GM19025 (cell line): ENCODE results near the gene FUS.
"Not testable (repeated sequence)": the region's sequence is repeated elsewhere in the genome, so short reads cannot be mapped to it uniquely, and the experiment has no call there.

Experiments used
- ATAC-seq: cut with Tn5 transposase; IDR thresholded peaks from one replicate; pipeline ENCODE4 v1.9.1; 2021; ENCODE audit warnings: mild to moderate bottlenecking, low read depth, moderate library complexity; ENCODE audit not compliant: unreplicated experiment

The FUS gene

DNA sequence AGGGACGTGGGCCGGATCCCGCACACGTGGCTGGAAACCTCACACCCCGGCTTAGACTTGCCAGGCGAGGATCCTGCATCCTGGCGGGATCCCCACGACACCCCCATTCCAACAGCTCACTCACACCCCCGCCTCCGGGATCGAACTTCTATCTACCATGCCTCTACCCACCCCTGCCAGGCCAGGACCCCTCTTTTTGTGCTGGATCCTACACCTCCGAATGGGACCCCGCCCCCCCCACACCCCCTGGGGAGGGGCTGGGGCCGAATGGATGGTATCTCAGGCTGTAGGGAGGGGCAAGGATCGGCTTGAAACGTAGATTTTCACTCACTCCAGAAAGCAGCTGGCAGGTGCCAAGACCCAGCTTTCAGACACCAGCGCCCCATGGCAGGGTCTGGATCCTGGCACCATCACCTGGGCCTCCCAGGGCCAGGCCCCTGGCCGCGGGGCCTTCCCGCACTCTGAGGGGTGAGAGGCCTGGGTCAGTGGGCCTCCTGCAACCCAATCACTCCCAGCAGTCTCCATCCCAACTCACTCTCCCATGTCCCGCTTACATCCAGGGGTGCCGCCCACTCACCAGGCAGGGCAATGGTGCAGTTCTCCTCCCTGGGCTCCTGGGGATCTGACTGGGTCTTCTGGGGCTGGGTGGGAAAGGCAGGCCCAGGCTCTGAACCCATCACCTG lies 36.8 kb upstream of the FUS start:
- no peak for ATAC-seq

DNA sequence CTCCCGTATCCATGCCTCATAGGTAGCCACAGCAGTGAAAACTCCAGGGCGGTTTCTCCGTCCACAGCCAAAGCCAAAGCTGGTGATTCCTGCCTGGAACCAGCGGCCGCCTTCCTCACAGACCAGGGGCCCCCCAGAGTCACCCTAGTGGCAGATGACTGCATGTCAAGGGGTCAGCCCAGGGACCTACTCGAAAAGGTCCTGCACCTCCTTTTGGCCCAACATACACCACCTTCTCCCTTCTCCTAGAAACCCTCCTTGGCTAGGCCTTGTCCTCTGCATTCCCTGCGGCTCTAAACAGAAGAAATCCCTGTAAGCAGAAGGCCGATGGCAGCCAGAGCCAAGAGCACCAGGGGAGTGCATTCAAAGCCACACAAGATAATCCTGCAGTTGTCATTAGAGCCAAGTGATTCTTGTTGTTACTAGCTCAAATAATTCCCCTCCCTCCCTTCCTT lies 36.2 kb upstream of the FUS start:
- ATAC-seq: no peak

DNA sequence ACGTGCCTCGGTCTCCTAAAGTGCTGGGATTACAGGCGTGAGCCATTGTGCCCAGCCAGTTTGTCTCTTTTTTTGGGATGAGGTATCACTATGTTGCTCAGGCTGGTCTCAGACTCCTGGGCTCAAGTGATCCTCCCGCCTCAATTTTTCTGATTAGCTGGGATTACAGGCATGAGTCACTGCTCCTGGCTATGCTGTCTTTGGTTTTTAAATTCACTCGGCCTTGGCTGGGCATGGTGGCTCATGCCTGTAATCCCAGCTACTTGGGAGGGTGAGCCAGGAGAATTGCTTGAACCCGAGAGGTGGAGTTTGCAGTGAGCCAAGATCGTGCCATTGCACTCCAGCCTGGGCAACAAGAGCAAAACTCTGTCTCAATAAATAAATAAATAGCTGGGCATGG lies 35.5 kb upstream of the FUS start:
- ATAC-seq: not testable (repeated sequence)

DNA sequence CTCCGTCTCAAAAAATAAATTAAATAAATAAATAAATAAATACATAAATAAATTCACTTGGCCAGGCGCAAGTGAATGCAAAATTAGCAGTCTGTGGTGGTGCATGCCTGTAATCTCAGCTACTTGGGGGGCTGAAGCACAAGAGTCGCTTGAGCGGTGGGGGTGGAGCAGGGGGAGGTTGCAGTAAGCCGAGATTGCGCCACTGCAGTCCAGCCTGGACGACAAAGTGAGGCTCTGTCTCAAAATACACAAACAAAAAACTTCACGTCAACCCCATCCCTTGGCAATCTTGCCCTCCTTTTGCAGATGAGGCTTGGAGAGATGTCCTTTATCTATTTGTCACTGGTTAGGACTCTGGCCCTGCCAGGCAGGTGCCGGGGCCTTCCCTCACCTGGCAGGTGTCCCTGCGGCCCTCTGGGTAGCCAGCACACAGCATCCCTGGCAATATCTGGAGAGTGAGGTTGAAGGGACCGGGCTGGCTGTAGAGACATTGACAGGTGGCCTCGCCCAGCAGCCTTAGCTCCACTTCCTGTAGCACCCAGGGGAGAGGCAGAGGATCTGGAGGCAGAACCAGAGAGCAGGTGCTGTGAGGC lies 34.4 kb upstream of the FUS start:
- no peak for ATAC-seq

DNA sequence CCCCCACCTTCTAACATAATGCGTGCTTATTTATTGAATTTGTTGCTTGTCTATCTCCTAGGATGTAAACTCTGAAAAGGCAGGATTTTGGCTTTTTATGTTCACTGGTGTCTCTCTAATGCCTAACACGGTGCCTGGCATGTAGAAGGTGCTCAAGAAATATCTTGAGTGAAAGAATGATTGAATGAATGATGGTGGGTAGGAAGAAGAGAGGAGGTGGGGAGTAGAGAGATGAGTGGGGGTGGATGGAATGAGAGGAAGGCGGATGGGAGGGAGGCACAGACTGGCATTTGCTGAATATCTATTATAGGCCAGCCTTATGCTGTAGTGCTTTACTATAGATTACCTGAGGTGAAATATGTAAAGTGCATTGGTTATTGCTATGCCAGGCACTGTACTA lies 32.4 kb upstream of the FUS start:
- no peak for ATAC-seq

DNA sequence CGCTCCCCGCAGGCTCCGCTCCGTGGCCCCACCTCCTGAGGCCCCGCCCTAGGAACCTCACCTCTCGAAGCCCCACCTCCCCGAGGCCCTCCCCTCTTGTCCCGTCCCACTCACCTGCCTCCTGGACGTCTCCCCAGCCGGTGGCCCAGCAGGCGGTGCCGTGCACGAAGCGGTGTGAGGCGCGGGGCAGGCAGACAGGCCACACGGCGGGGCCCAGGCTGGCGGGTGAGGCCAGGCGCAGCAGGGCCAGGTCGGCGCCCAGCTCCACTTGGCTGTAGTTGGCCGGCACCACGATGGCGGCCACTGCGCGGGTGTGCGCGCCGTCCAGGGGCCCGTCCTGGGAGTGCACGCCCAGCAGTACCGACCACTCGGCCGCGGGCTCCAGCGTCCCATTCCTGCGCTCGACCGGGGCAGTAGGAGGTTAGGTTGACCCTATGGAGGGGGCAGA lies 31.6 kb upstream of the FUS start:
- ATAC-seq: no peak

DNA sequence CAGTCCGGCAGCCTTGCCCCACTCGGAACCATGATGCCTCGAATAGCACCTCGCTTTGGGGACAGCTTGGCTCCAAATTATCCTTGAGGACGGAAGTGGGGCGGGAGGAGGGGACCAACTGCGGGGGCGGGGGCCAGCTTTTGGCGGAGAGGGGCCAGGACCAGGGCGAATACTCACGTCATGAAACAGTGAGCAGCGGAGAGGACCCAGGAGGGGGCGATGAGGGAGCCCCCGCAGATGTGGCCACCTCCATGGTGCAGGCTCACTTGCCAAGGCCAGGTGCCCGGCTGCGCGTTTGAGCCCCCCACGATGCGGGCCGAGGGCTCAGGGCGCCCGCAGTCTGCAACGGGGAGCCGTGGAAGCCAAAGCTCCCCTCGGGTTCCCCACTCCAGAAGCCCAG lies 31.0 kb upstream of the FUS start:
- no peak for ATAC-seq

DNA sequence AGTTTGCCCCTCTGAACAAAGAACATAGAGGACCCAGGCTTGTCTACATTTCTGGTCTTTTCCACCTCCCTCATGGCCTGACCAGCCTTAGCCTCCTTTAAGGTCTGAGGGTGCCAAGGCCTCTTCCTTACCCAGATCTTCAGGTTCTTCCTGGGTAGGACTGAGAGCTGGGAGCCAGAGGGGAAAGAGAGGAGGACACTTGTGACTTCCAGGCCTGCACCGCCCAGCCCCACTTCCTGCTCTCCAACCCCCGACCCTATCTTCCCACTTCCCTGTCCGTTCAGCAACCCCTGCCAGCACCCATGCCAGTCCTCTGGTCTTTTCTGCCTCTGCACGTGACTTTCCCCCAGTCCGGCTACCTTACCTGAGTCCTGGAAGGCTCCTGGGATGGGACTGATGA lies 30.6 kb upstream of the FUS start:
- no peak for ATAC-seq

DNA sequence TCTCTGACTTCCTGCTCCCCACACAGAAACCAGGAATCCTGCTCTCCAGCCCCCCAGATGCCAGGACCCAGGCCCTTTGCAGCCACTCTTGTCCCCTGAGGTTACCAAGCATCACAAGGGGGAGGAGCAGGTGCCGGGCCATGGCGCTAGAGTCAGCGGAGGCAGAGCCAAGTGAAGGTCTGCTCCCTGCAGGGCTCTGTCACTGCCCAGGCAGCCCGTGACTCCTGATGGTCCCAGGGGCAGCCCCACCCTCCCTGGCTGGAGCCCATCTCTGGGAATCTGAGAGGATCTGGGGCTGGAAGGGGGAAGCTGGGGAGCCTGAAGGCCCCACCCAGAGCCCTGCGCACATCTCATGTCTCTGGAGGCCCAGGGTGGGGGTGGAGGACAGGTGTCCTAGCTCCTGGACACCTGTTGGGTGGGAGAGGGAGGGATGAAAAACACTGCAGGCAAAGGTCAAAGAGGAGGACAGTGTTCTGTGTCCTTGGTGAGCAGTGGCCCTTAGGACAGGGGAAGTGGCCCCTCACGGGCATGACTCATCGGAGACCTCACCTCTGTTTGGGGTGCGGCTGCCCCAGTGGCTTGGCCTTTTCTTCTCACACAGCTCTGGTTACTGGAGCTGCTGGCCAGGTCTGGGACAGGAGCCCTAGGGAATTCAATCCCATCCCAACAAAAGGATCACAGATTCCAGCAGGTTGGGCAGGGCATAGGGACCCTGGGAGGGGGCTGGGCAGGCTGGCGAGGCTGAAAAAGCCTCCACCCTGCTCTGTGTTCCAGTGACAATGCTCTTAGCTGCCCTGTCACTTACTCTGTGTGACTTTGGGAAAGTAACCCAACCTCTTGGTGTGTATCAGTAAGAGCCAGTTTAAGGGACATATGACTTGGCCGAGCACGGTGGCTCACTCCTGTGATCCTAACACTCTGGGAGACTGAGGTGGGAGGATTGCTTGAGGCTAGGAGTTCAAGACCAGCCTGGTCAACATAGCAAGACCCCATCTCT lies 29.7 kb upstream of the FUS start, which contains the start of gene PRSS36:
Gene PRSS36, minus strand, starts transcription at position 173 of the 997 bp plus-strand sequence. Its CDS starts 31 bp downstream, at position 142.
- no peak for ATAC-seq

DNA sequence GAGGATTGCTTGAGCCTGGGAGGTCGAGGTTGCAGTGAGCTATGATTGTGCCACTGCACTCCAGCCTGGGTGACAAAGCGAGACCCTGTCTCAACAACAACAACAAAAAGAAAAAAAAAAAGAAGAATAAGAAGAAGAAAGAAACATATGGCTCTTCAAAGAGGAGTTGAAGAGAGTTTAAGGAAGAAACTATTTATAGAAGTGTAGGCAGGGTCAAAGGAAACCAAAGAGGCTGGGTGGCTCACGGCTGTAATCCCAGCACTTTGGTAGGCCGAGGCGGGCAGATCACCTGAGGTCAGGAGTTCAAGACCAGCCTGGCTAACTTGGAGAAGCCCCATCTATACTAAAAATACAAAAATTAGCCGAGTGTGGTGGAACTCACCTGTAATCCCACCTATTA lies 29.0 kb upstream of the FUS start:
- not testable (repeated sequence) for ATAC-seq

DNA sequence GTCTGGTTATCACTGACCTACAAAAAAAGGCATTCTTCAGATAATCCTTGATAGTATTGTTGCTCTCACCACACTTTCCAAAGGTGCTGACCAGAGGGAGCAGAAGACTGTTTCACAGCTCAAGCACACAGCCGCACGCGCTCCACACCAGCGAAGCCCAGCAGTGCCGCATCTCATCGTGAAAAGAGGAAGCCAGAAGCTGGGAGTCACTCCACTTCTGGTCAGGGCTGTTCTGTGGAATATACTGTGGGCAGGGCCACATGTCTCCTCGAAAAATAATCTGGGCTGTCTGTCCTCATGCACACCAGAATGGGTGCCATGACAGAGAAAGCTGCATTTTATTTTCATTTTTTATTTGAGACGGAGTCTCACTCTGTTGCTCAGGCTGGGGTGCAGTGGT lies 22.8 kb upstream of the FUS start:
- ATAC-seq: no peak

DNA sequence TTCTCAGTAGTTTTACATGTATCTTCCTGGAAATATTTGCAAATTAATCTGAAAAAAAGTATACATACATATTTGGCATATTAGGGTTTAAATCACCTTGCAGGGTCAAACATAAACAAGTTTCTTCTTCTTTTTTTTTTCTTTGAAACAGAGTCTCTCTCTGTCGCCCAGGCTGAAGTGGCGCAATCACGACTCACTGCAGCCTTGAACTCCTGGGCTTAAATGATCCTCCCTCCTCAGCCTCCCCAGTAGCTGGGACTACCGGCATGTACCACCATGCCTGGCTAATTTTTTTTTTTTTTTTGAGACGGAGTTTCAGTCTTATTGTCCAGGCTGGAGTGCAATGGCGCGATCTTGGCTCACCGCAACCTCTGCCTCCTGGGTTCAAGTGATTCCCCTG lies 12.6 kb upstream of the FUS start:
- no peak for ATAC-seq

DNA sequence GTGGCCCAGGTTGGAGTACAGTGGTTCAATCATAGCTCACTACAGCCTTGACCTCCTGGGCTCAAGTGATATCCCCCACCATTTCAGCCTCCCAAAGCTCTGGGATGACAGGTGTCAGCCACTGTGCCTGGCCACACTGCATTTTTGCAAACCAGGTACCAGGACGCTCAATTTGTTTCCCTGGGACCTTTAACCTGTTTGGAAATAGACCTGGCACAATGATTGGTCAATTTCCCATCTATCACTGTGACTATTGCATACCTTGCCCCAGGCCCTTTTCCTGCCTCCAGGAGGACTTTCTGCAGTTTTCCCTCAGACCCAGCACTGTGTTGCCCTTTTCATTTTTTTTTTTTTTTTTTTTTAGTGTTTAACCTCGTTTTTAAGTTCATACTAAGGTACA lies 11.1 kb upstream of the FUS start:
- ATAC-seq: no peak

DNA sequence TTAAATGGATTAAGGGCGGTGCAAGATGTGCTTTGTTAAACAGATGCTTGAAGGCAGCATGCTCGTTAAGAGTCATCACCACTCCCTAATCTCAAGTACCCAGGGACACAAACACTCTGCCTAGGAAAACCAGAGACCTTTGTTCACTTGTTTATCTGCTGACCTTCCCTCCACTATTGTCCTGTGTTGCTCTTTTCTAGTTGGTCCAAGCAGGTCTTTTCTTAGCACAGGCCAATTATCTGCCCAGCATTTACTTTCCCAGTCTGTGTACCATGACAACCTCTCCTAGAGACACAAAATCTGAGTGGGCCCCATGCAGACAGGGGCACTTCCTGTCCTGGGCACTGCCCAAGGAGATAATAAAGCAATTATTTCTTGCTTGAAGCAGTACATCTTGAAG lies 9.9 kb upstream of the FUS start:
- not testable (repeated sequence) for ATAC-seq

DNA sequence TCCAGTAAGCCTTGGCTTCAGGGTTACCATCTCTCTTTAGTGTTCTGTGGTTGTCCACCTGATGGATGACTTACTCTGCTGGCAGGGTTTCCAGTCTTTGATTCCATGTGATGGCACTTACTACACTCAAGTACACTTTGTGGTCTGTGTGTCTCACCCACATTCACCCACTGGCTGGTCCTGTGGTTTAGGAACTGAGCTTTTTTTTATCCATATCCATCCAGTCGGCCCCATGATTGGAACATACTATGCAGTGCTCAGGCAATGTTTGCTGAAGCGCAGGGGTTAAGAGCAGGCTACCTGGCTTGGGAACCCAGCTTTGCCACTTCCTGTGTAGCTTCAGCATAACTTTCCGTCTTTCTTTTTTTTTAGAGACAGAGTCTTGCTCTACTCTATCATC lies 2.8 kb upstream of the FUS start:
- ATAC-seq: no peak

DNA sequence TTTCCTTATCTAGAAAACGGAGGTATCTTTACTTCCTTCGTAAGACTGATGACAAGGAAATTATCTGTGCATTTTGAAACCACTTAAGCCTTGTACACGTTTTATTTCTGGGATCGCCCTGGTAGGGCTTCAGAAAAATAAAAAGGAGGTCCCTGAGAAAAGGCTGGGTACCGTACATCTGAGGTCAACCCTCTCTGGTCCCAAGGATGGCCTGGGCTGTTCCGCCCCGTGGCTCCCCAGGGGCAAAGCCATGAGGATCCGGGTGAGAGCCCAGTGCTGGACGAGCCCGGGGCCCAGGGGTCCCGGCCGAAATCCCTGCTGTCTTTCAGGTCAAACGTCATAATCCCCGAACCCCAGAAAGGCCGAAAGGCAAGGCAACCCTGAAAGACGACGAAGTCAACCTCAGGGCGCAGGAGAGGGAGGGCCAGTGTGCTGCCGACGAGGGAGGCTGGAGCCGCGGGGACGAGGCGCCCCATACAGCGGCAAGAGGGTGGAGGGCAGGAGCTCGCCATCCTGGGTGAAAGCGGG lies 656 bp upstream of the FUS start:
- no peak for ATAC-seq

DNA sequence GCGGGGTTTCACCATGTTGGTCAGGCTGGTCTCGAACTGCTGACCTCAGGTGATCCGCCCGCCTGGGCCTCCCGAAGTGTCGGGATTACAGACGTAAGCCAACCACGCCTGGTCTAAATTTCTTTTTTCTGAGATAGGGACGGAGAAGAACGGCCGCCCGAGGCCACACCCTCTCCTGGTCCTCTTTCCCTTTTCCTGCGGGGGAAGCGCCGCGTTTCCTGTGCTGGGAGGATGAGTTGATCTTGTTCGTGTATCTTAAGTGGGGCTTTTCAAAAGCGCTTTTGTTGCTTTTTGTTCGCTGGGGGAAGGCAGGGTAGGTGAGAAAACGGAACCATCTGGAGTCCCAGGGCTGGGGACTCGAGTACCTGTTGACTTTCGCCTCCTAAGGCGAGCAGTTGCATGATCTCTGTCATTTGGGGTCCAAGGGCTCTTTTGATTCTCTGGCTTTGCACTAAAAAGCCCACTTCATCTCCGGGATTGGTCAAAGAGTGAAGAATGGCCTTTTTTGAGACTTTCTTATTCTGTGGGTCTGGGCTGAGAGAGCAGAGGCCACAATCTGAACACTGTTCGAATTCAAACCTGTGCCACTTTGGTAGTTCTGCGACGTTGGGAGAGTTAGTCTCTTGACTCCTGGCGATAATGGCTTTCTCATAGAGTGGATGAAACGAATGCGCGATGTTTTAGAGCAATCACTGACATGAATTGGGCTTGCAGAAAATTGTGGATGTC lies 1.3 kb downstream of the FUS start:
- ATAC-seq: no peak

DNA sequence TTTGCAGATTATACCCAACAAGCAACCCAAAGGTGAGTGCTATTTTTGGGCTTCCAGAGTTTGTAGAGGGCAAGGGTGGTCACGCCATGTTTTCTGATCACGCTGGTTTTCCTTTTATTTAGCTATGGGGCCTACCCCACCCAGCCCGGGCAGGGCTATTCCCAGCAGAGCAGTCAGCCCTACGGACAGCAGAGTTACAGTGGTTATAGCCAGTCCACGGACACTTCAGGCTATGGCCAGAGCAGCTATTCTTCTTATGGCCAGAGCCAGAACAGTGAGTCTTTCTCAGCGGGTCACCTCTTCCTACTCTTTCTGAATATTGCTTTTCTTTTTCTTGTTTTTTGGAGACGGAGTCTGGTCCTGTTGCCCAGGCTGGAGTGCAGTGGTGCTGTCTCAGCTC lies 2.5 kb downstream of the FUS start:
- no peak for ATAC-seq

DNA sequence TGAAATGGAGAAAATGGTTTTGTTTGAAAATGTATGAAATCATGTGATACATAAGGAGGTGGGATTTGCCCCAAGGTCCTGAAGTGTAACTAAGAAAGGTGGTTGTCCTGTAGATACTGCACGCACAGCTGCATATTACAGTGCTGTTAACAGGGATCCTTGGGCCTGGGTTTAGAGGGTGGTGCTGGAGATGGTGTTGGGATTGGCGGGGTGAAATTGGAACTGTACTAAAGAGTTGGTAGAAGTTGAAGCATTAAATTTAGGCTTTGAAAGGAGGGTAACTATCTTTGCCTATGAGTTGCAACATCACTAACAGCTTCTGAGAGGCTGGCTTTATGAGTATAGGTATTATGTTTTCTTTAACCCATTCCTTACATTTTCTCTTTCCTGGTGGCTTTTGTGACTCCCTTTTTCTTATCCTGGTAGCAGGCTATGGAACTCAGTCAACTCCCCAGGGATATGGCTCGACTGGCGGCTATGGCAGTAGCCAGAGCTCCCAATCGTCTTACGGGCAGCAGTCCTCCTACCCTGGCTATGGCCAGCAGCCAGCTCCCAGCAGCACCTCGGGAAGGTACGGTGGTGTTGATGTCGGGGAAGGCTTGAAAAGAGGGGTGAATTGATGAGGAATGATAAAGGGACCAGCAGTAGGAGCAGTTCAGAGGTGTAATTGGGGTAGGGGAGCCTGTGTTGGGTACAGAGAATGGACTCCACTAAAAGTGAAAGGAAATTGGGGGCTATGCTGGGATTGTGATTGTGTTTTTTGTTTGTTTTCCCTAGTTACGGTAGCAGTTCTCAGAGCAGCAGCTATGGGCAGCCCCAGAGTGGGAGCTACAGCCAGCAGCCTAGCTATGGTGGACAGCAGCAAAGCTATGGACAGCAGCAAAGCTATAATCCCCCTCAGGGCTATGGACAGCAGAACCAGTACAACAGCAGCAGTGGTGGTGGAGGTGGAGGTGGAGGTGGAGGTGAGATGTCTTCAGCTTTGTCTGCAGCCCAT lies 3.8 kb downstream of the FUS start:
- ATAC-seq: no peak
